ENCODE measurements around the gene TMEM127.

GRCh38 chr2:96207073-96207773 lies 58.6 kb downstream of the TMEM127 start:
- TF ChIP-seq CTCF (IDR thresholded peaks at IDR 0.05) = no peak
- no peak for TF ChIP-seq POLR2AphosphoS5 (IDR thresholded peaks at IDR 0.05; ENCODE audit: insufficient read depth in 1 of 2, low read depth in 1 of 2)
- no peak for TF ChIP-seq POLR2A (IDR thresholded peaks at IDR 0.05)

All from vagina (tissue), 2 donors.